MM.1S (cell line): ENCODE data around the gene NACAD.

Experiments used
- DNase-seq: peaks from one replicate; pipeline ENCODE4 v3.0.0-alpha.2; 2015
- H2AFZ ChIP-seq: fragments of 300-600 bp; sonication (generic); 2 replicates; pipeline ENCODE4 v1.6.0; 2016; ENCODE audit warnings: antibody characterized with exemption, low read length
- H3F3A ChIP-seq: fragments of 300-600 bp; sonication (generic); 2 replicates; pipeline ENCODE4 v1.6.1; 2016; ENCODE audit warnings: mild to moderate bottlenecking, antibody characterized with exemption, low read length, moderate library complexity, mixed read lengths; ENCODE audit not compliant: insufficient read depth
- H3K27ac ChIP-seq: fragments of 300-600 bp; sonication (generic); 2 replicates; pipeline ENCODE4 v1.5.1; 2016; ENCODE audit warnings: mild to moderate bottlenecking, low read length
- H3K27me3 ChIP-seq: fragments of 300-600 bp; sonication (generic); replicated peaks from 2 replicates; pipeline ENCODE4 v1.6.0; 2016; ENCODE audit warnings: low read length; ENCODE audit not compliant: insufficient read depth
- H3K36me3 ChIP-seq: fragments of 300-600 bp; sonication (generic); replicated peaks from 2 replicates; pipeline ENCODE4 v1.6.1; 2016; ENCODE audit warnings: mild to moderate bottlenecking, low read length, mixed read lengths; ENCODE audit not compliant: insufficient read depth
- H3K4me1 ChIP-seq: fragments of 300-600 bp; sonication (generic); 2 replicates; pipeline ENCODE4 v1.6.1; 2016; ENCODE audit warnings: low read length, mixed read lengths
- H3K4me2 ChIP-seq: fragments of 300-600 bp; sonication (generic); 2 replicates; pipeline ENCODE4 v1.6.0; 2016; ENCODE audit warnings: low read depth, low read length
- H3K4me3 ChIP-seq: fragments of 300-600 bp; sonication (generic); 2 replicates; pipeline ENCODE4 v1.5.1; 2016; ENCODE audit warnings: low read length, mixed read lengths
- H3K79me2 ChIP-seq: fragments of 300-600 bp; sonication (generic); 2 replicates; pipeline ENCODE4 v1.6.1; 2016; ENCODE audit warnings: mixed run types, low read length, mixed read lengths
- H3K9ac ChIP-seq: fragments of 300-600 bp; sonication (generic); 2 replicates; pipeline ENCODE4 v1.6.1; 2016; ENCODE audit warnings: low read length, mixed read lengths
- H3K9me2 ChIP-seq: fragments of 300-600 bp; sonication (generic); replicated peaks from 2 replicates; pipeline ENCODE4 v1.6.1; 2016; ENCODE audit warnings: mild to moderate bottlenecking, low read length, mixed read lengths; ENCODE audit not compliant: insufficient read depth
- H3K9me3 ChIP-seq: fragments of 300-600 bp; sonication (generic); replicated peaks from 2 replicates; pipeline ENCODE4 v1.6.1; 2016; ENCODE audit warnings: mild to moderate bottlenecking, low read length, mixed read lengths; ENCODE audit not compliant: insufficient read depth
- H4K20me1 ChIP-seq: fragments of 300-600 bp; sonication (generic); 2 replicates; pipeline ENCODE4 v1.6.1; 2016; ENCODE audit warnings: mild to moderate bottlenecking, low read length, moderate library complexity, mixed read lengths; ENCODE audit not compliant: insufficient read depth
- EZH2 ChIP-seq: fragments of 300-600 bp; sonication (generic); optimal IDR thresholded peaks from 2 replicates; pipeline ENCODE3; 2017; ENCODE audit warnings: low read depth, mild to moderate bottlenecking, antibody characterized with exemption, low read length, mixed read lengths
- EZH2phosphoT487 ChIP-seq: fragments of 300-600 bp; sonication (generic); IDR thresholded peaks from 2 replicates; pipeline ENCODE4 v1.6.1; 2018; ENCODE audit warnings: antibody characterized with exemption, low read length
- TF ChIP-seq, protein P1 (sequence below): fragments of 300-600 bp; sonication (generic); IDR thresholded peaks from 2 replicates; pipeline ENCODE4 v1.5.1; 2016; ENCODE audit warnings: antibody characterized with exemption, low read length, mixed read lengths

NACAD gene

DNA sequence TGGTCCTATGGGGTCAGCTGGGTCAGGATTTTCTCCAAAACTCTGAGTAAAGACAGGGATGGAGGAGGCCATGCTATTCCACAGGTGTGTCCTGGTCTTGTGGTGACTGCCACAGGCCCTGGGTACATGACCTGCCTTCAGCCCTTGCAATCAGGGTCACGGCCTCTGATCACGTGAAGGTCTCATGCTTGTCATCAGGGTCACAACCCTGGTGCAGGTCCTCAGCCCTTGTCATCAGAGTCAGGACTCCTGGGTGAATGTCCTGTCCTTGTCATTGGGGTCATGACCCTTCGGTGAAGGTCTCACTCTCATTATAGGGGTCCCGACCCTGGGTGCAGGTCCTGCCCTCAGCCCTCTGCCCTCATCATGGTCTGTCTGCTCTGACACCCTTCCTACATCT, 44.6 kb upstream of the NACAD start:
- Histone ChIP-seq H3K79me2 (no peaks in the 10 kb centered on the region), H3K27me3 (no peaks in the 10 kb centered on the region), H3K27ac (no peak overlapping the region), H2AFZ (no peak overlapping the region), H3K4me3 (no peak overlapping the region), H4K20me1 (no peaks in the 10 kb centered on the region), H3K36me3 (no peaks in the 10 kb centered on the region), H3K9me3 (no peaks in the 10 kb centered on the region), H3K4me1 (no peaks in the 10 kb centered on the region), H3K9ac (no peak overlapping the region), H3K4me2 (no peak overlapping the region), H3F3A (no peaks in the 10 kb centered on the region), H3K9me2 (no peaks in the 10 kb centered on the region)
- DNase-seq, result no peak
- TF ChIP-seq, protein P1, sequence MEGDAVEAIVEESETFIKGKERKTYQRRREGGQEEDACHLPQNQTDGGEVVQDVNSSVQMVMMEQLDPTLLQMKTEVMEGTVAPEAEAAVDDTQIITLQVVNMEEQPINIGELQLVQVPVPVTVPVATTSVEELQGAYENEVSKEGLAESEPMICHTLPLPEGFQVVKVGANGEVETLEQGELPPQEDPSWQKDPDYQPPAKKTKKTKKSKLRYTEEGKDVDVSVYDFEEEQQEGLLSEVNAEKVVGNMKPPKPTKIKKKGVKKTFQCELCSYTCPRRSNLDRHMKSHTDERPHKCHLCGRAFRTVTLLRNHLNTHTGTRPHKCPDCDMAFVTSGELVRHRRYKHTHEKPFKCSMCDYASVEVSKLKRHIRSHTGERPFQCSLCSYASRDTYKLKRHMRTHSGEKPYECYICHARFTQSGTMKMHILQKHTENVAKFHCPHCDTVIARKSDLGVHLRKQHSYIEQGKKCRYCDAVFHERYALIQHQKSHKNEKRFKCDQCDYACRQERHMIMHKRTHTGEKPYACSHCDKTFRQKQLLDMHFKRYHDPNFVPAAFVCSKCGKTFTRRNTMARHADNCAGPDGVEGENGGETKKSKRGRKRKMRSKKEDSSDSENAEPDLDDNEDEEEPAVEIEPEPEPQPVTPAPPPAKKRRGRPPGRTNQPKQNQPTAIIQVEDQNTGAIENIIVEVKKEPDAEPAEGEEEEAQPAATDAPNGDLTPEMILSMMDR, result no peak
- TF ChIP-seq EZH2 (no peak), EZH2phosphoT487 (no peak)

DNA sequence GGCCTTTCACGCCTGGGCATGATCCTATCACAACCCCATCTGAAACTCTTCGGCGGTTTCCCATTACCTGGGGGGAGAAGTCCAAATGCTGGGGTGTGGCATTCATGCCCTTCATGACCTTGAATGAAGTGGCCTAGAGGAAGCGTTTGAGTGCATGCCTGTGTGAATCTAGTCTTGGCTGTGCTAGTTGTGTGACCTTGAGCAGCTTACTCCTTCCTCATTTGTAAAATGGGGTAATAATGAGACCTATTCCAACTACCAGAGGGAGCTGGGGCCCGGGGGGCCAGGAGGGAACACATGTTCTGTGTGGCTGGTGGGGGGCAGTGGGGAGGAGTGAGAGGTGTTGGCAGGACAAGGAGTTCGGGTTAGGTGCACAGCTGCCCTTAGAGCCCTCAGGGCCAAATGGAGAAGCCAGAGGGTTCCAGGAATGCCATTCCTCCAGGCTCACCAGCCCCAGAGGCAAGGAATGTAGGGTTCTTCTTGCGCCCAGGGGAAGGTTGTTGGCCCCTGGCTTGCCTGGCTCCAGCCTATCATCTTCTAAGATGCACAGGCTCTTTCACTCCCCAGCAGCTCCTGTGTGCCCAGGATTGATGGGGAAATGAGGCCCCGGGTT, 44.0 kb upstream of the NACAD start:
- Histone ChIP-seq H3K27ac (no peak overlapping the region), H2AFZ (no peak overlapping the region), H4K20me1 (no peaks in the 10 kb centered on the region), H3K4me3 (no peak overlapping the region), H3K27me3 (no peaks in the 10 kb centered on the region), H3K9me2 (no peaks in the 10 kb centered on the region), H3K36me3 (no peaks in the 10 kb centered on the region), H3F3A (no peaks in the 10 kb centered on the region), H3K4me1 (no peaks in the 10 kb centered on the region), H3K9me3 (no peaks in the 10 kb centered on the region), H3K4me2 (no peak overlapping the region), H3K79me2 (no peaks in the 10 kb centered on the region), H3K9ac (no peak overlapping the region)
- TF ChIP-seq EZH2, result no peak
- TF ChIP-seq, protein P1, result no peak
- TF ChIP-seq EZH2phosphoT487, result no peak
- no peak for DNase-seq

DNA sequence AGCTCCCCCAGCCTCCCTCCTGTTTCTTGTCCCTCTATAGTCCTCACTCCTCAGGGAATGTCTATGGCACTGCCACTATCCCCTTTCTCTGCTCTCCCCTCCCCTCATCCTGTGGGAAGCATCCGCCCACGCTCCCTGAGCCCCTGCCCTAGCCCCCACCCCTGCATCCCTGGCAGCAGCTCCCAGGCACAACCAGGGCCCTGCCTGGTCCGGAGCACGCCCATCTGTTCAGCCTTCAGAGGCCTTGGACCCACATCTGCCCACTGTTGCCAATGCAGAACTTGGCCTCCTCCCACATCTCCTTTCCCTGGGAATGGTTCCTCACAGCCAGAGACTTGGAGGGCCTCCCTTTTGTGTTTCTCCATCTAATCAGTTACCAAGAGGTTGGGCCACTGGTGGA, 43.1 kb upstream of the NACAD start:
- Histone ChIP-seq H3F3A (no peaks in the 10 kb centered on the region), H3K4me2 (no peak overlapping the region), H4K20me1 (no peaks in the 10 kb centered on the region), H3K9me3 (no peaks in the 10 kb centered on the region), H3K27me3 (no peaks in the 10 kb centered on the region), H2AFZ (no peak overlapping the region), H3K9ac (no peak overlapping the region), H3K4me1 (no peaks in the 10 kb centered on the region), H3K27ac (no peak overlapping the region), H3K4me3 (no peak overlapping the region), H3K79me2 (no peaks in the 10 kb centered on the region), H3K36me3 (no peaks in the 10 kb centered on the region), H3K9me2 (no peaks in the 10 kb centered on the region)
- no peak for DNase-seq
- TF ChIP-seq, protein P1, result no peak
- TF ChIP-seq EZH2phosphoT487, result no peak
- TF ChIP-seq EZH2, result no peak
